LNCaP clone FGC (cell line): ENCODE measurements around the gene ATPAF1.

Experiments
- DNase-seq: peaks from one replicate; pipeline ENCODE4 v3.0.0-alpha.2; 2011; ENCODE audit warnings: low read depth
- H3K4me3 ChIP-seq: 2 replicates; pipeline ENCODE4 v1.5.1; 2011; ENCODE audit warnings: mild to moderate bottlenecking, low read depth, low read length, control low read depth
- CTCF ChIP-seq: IDR thresholded peaks from 2 replicates; pipeline ENCODE4 v1.5.1; 2012; ENCODE audit warnings: mild to moderate bottlenecking; ENCODE audit not compliant: control insufficient read depth, insufficient read depth; ENCODE audit errors: extremely low read depth

ATPAF1 gene

GRCh38 chr1:46681333-46682034 lies 13.3 kb upstream of the ATPAF1 start:
- TF ChIP-seq CTCF = no peak
- no peak overlapping the region; the same call in 1 of the 2 replicates for H3K4me3 ChIP-seq
- peak; percentile 79 for DNase-seq

- TF ChIP-seq CTCF = no peak
- H3K4me3 ChIP-seq = no peak overlapping the region
- no peak for DNase-seq
Observed at GRCh38 chr1:46679789-46680573, 11.8 kb upstream of the ATPAF1 start.

GRCh38 chr1:46677339-46677738 lies 9.2 kb upstream of the ATPAF1 start:
- H3K4me3 ChIP-seq = no peak overlapping the region
- no peak for TF ChIP-seq CTCF
- DNase-seq = no peak

- no peak for TF ChIP-seq CTCF
- no peak for DNase-seq
- H3K4me3 ChIP-seq = no peak overlapping the region
Observed at GRCh38 chr1:46676531-46676930, 8.4 kb upstream of the ATPAF1 start.

GRCh38 chr1:46675549-46676314 lies 7.6 kb upstream of the ATPAF1 start:
- H3K4me3 ChIP-seq = no peak overlapping the region
- no peak for TF ChIP-seq CTCF
- DNase-seq = no peak

GRCh38 chr1:46673749-46674182 lies 5.6 kb upstream of the ATPAF1 start:
- TF ChIP-seq CTCF = no peak
- no peak for DNase-seq
- H3K4me3 ChIP-seq = no peak overlapping the region
